ENCODE results near the gene NACA.

NACA gene

DNA sequence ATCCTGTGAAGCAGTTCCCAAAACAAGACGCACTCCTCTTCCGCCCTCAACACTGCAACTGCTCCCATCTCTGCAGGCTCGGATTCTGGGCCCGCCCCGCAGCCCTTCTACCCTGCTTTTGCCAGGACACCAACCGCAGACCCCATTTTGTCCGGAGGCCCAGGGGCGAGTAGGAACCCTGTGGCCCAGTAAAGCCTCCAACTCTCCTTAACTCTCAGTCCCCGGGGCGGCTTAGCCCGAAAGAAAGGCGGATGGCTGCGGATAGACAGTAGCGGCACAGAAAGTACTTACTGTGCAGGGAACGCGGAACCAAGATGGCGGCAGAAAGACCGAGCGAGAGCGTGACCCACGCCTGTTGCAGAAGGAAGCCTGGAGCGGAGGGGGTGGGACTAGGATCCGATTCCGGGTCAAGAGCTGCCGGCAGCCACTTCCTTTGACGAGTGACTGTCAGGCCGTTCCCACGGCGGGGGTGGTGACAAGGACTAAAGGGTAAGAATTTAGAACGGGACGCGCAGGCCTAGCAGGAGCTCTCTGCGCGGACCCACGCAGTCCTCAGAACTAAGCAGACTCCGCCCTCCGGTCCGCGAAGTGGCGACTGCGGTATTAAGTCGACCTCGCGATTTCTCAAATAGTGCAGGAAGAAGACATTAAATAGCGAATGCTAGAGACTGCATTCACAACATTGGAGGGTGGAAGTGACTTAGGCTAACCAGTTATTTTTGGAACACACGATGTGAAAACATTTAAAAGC is at the start of gene NACA:
TSS of gene NACA (minus strand) at position 328 of the 751 bp plus-strand sequence. CDS start 778 bp downstream, outside the sequence.
- Histone ChIP-seq H3K27me3 (ENCODE audit: low read depth, low read length) (no peaks in the 10 kb centered on the region), H3K36me3 (ENCODE audit: control insufficient read depth in 1 of 2, insufficient read depth in 2 of 2, low read length in 2 of 2) (peaks cover 7 to 10% of the 10 kb centered on the region in 2 donors), H3K27ac (ENCODE audit: low read length) (peak within 1 kb of the TSS; percentile 99), H3K4me1 (ENCODE audit: control insufficient read depth in 1 of 2, insufficient read depth in 2 of 2, low read length in 2 of 2) (peaks cover 32 to 39% of the 10 kb centered on the region in 2 donors), H3K4me3 (ENCODE audit: low read depth in 1 of 2, low read length in 2 of 2) (peak within 1 kb of the TSS; percentile 75 to 100), H3K9me3 (ENCODE audit: control insufficient read depth in 1 of 2, low read length in 2 of 2) (no peaks in the 10 kb centered on the region)

DNA sequence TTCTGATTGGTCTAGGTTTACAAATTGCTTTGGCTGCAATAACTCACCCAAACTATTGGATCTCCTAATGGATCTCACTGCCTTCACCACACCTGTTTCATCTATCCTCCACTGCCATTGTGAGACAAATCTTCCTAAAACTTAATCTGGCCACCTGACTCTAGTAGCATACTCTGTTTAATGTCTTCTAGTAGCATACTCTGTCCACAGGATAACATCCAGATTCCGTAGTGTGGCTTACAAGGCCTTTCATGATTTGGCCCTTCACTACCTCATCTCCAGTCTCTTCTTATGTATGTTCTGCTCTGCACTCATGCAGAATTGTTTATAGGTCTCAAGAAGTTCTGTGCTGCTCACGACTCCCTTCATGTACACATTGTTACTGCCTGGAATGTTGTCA is 48.0 kb upstream of the NACA start:
- no peak overlapping the region for H3K27ac ChIP-seq (ENCODE audit: low read length)
- H3K36me3 ChIP-seq (ENCODE audit: control insufficient read depth in 1 of 2, insufficient read depth in 2 of 2, low read length in 2 of 2) = no peaks in the 10 kb centered on the region
- H3K9me3 ChIP-seq (ENCODE audit: control insufficient read depth in 1 of 2, low read length in 2 of 2) = no peaks in the 10 kb centered on the region
- H3K4me1 ChIP-seq (ENCODE audit: control insufficient read depth in 1 of 2, insufficient read depth in 2 of 2, low read length in 2 of 2) = no peaks in the 10 kb centered on the region
- H3K27me3 ChIP-seq (ENCODE audit: low read depth, low read length) = no peaks in the 10 kb centered on the region
- no peak overlapping the region for H3K4me3 ChIP-seq (ENCODE audit: low read depth in 1 of 2, low read length in 2 of 2)

DNA sequence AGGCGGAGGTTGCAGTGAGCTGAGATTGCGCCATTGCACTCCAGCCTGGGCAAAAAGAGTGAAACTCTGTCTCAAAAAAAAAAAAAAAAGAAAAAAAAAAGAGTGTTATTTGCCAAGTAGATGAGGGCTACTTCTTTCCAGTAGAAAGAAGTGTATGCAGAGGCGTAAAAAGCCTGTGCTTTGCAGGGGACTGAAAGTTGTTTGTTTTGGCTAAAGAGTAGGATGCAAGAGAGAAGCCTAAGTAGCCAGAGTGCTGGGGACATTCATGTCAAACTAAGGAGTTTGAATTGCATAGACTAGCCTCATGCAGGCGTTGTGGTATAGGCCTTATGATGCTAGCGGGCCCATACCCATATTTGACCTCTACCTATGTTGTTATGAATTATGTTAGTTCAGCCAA is 47.5 kb upstream of the NACA start:
- Histone ChIP-seq H3K27me3 (ENCODE audit: low read depth, low read length) (no peaks in the 10 kb centered on the region), H3K4me3 (ENCODE audit: low read depth in 1 of 2, low read length in 2 of 2) (no peak overlapping the region), H3K27ac (ENCODE audit: low read length) (no peak overlapping the region), H3K36me3 (ENCODE audit: control insufficient read depth in 1 of 2, insufficient read depth in 2 of 2, low read length in 2 of 2) (no peaks in the 10 kb centered on the region), H3K4me1 (ENCODE audit: control insufficient read depth in 1 of 2, insufficient read depth in 2 of 2, low read length in 2 of 2) (no peaks in the 10 kb centered on the region), H3K9me3 (ENCODE audit: control insufficient read depth in 1 of 2, low read length in 2 of 2) (no peaks in the 10 kb centered on the region)

DNA sequence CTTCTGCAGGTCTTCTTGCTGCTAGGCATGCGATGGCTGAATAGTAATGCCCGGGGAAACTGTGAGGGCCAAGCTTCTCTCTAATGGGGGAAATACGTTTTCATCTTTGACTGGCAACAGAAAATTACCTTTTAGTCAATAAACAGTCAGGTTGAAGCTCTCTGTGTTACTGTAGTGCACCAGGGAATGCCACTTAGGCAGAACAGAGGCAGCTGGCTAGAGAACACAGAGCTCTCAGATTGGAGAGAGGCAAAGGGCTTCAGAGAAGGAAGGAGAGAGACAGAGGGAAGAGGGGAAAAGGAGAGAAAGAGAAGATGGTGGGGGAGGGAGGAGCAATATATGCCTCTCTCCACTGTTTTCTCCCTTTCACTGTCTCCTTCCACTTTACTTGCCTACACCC is 44.8 kb upstream of the NACA start:
- H3K4me3 ChIP-seq (ENCODE audit: low read depth in 1 of 2, low read length in 2 of 2) = no peak overlapping the region
- no peak overlapping the region for H3K27ac ChIP-seq (ENCODE audit: low read length)
- no peaks in the 10 kb centered on the region for H3K36me3 ChIP-seq (ENCODE audit: control insufficient read depth in 1 of 2, insufficient read depth in 2 of 2, low read length in 2 of 2)
- no peaks in the 10 kb centered on the region for H3K4me1 ChIP-seq (ENCODE audit: control insufficient read depth in 1 of 2, insufficient read depth in 2 of 2, low read length in 2 of 2)
- no peaks in the 10 kb centered on the region for H3K9me3 ChIP-seq (ENCODE audit: control insufficient read depth in 1 of 2, low read length in 2 of 2)
- no peaks in the 10 kb centered on the region for H3K27me3 ChIP-seq (ENCODE audit: low read depth, low read length)

DNA sequence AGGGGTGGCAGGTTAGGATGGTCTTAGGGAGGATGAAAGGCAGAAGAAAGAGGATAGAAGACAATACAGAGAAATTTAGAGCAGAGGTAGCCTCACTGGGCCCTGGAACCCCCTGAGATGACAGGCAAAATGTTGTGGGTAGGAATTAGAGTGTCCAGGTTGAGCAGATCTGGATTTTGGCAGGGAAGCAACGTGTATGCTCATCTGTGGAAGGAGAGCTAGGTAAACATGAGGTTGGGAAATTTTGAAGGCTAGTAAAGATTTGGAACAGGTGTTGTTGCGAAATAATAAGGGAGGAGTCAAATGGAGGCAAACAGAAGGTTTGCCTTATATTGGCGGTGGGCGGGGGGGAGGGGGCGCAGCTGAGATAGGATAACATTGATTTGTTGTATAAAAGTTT is 43.3 kb upstream of the NACA start:
- no peak overlapping the region for H3K27ac ChIP-seq (ENCODE audit: low read length)
- H3K36me3 ChIP-seq (ENCODE audit: control insufficient read depth in 1 of 2, insufficient read depth in 2 of 2, low read length in 2 of 2) = no peaks in the 10 kb centered on the region
- no peaks in the 10 kb centered on the region for H3K27me3 ChIP-seq (ENCODE audit: low read depth, low read length)

DNA sequence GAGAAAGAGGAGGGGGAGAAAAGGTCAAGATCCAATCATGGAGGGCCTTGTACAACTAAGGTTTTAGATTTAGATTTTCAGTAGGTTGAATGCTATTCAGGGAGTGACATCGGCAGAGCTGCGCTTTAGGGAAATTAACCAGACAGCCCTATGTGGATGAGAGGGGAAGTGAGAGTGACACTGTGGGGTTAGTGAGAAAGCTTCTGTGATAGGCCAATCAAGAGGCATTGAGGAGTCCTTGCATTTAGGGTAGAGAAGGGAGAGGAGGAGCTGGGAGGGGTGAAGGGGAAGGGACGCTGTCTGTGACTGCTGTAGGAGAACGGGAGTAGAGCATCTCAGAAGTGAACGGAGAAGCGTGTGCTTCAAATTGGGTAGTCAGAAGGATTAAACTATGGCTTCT is 41.4 kb upstream of the NACA start:
- Histone ChIP-seq H3K9me3 (ENCODE audit: control insufficient read depth in 1 of 2, low read length in 2 of 2) (no peaks in the 10 kb centered on the region), H3K4me3 (ENCODE audit: low read depth in 1 of 2, low read length in 2 of 2) (no peak overlapping the region), H3K27ac (ENCODE audit: low read length) (no peak overlapping the region), H3K4me1 (ENCODE audit: control insufficient read depth in 1 of 2, insufficient read depth in 2 of 2, low read length in 2 of 2) (no peaks in the 10 kb centered on the region), H3K36me3 (ENCODE audit: control insufficient read depth in 1 of 2, insufficient read depth in 2 of 2, low read length in 2 of 2) (no peaks in the 10 kb centered on the region), H3K27me3 (ENCODE audit: low read depth, low read length) (no peaks in the 10 kb centered on the region)

More for the DNA sequence above, 43.3 kb upstream of the NACA start:
- Histone ChIP-seq H3K9me3 (ENCODE audit: control insufficient read depth in 1 of 2, low read length in 2 of 2) (no peaks in the 10 kb centered on the region), H3K4me3 (ENCODE audit: low read depth in 1 of 2, low read length in 2 of 2) (no peak overlapping the region), H3K4me1 (ENCODE audit: control insufficient read depth in 1 of 2, insufficient read depth in 2 of 2, low read length in 2 of 2) (no peaks in the 10 kb centered on the region)

DNA sequence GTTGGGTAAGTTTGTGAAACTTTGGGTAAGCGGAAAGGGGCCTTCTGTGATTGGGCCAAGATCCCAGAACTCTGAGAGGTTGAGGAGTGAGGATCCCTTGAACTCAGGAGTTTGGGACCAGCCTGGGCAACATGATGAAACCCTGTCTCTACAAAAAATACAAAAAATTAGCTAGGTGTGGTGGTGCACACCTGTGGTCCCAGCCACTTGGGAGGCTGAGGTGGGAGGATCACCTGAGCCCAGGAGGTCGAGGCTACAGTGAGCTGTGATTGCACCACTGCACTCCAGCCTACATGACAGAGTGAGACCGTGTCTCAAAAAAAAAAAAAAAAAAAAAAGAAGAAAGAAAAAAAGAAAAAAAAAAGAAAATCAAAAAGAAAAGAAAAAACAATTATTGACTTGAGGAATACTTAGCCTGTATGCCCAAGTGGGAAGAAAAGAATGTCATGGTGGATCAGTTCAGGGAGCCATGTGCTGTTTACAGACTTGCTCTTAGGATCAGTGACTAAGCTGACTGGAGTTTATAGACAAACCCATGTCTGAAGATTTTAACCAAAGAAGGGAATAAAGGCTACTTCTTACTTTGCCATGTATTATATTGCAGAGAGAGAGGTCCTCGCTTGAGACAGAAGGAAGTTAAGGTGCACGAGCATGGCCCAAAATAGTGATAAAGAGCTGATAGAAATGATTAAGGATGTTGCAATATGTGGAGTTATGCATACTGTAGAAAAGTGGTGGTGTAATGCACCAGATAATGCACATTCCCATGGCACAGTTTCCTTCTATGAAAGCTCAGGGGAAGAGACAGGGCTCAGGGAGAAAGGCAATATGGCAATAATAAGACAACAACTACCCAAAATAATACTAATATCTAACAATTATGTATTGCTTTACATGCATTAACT is 38.9 kb upstream of the NACA start:
- Histone ChIP-seq H3K9me3 (ENCODE audit: control insufficient read depth in 1 of 2, low read length in 2 of 2) (peaks cover 0 to 3% of the 10 kb centered on the region in 2 donors), H3K4me3 (ENCODE audit: low read depth in 1 of 2, low read length in 2 of 2) (no peak overlapping the region), H3K36me3 (ENCODE audit: control insufficient read depth in 1 of 2, insufficient read depth in 2 of 2, low read length in 2 of 2) (no peaks in the 10 kb centered on the region), H3K27me3 (ENCODE audit: low read depth, low read length) (no peaks in the 10 kb centered on the region), H3K27ac (ENCODE audit: low read length) (no peak overlapping the region), H3K4me1 (ENCODE audit: control insufficient read depth in 1 of 2, insufficient read depth in 2 of 2, low read length in 2 of 2) (no peaks in the 10 kb centered on the region)

DNA sequence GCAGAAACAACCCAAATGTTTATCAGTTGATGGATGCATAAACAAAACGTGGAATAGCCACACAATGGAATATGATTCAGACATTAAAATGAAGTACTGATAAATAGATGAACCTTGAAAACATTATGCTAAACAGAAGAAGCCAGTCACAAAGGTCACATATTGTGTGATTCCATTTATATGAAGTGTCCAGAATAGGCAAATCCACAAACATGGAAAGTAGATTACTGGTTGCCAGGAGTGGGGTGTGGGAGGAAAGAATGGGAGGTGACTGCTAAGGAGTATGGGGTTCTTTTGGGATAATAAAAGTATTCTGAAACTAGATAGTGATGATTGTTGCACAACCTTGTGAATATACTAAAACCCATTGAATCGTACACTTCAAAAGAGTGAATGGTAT is 36.7 kb upstream of the NACA start:
- no peaks in the 10 kb centered on the region for H3K4me1 ChIP-seq (ENCODE audit: control insufficient read depth in 1 of 2, insufficient read depth in 2 of 2, low read length in 2 of 2)
- no peaks in the 10 kb centered on the region for H3K36me3 ChIP-seq (ENCODE audit: control insufficient read depth in 1 of 2, insufficient read depth in 2 of 2, low read length in 2 of 2)
- no peak overlapping the region for H3K4me3 ChIP-seq (ENCODE audit: low read depth in 1 of 2, low read length in 2 of 2)
- peaks cover 0 to 4% of the 10 kb centered on the region in 2 donors for H3K9me3 ChIP-seq (ENCODE audit: control insufficient read depth in 1 of 2, low read length in 2 of 2)
- H3K27ac ChIP-seq (ENCODE audit: low read length) = no peak overlapping the region
- H3K27me3 ChIP-seq (ENCODE audit: low read depth, low read length) = no peaks in the 10 kb centered on the region

DNA sequence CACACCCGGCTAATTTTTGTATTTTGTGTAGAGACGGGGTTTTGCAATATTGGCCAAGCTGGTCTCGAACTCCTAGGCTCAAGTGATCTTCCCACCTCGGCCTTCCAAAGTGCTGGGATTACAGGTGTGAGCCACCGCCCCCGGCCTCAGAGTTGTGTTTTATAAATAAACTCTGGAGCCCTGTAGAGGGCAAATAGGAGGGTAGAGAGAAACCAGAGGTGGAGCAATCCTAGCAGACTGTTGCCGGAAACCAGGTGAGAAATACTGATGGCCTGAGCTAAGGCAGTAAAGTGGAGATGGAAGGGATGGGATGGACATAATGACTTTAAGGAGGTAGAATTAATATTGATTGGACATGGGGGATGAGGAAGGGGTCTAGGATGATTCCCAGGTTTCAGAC is 35.4 kb upstream of the NACA start:
- Histone ChIP-seq H3K9me3 (ENCODE audit: control insufficient read depth in 1 of 2, low read length in 2 of 2) (peaks cover 0 to 4% of the 10 kb centered on the region in 2 donors), H3K27ac (ENCODE audit: low read length) (no peak overlapping the region), H3K4me1 (ENCODE audit: control insufficient read depth in 1 of 2, insufficient read depth in 2 of 2, low read length in 2 of 2) (no peaks in the 10 kb centered on the region), H3K27me3 (ENCODE audit: low read depth, low read length) (no peaks in the 10 kb centered on the region), H3K36me3 (ENCODE audit: control insufficient read depth in 1 of 2, insufficient read depth in 2 of 2, low read length in 2 of 2) (no peaks in the 10 kb centered on the region), H3K4me3 (ENCODE audit: low read depth in 1 of 2, low read length in 2 of 2) (no peak overlapping the region)

DNA sequence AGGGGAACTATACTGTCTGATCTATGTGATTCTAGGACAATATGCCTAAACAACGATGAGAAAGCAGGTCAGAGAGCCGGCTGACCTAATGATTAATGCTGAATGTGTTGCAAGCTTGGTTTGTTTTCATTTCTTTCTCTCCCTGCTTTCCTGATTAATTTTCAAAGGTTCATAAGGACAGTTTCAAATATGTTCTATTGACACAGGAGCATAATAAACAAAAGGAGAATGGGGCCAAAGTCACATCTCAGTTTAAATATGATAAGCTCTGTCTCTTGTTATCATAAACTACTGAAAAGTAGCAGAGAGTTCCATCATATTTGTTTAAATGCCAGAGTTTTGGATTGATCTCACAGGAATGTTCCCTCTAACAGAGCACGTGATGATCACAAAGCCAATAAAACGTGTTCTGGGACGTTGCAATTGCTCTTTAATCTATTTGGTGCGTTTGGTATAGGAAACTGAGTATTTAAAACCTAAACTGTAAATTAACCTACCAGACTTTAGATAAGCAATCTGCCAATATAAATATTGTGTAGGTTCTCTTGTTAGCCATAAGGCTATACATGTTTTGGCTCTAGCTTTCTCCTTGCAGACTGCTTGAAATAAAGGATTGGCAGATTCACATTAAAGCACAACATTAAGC is 34.3 kb upstream of the NACA start:
- no peaks in the 10 kb centered on the region for H3K36me3 ChIP-seq (ENCODE audit: control insufficient read depth in 1 of 2, insufficient read depth in 2 of 2, low read length in 2 of 2)

DNA sequence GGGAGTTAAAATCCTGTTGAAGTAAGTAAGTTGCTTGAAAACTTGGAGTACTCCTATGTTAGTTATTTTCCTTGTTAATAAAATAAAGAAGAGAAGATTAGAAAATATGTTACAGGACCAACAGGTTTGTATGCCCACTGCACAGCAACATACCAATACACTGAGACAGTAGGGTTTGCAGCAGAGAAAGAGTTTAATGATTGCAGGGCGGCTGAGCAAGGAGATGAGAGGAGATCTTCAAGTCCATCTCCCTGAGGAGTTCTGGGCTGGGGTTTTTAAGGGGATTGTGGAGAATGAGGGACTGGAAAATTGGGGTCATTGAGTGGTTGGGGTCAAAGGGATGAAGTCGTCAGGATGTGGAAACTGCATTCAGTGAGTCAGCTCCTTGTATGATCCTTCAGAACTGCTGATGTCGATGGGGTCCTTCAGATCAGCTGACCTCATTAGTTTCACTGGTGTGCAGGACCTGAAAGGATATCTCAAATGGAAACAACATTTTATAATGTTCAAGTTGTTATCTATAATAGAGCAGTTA is 33.7 kb upstream of the NACA start:
- Histone ChIP-seq H3K27ac (ENCODE audit: low read length) (no peak overlapping the region), H3K27me3 (ENCODE audit: low read depth, low read length) (no peaks in the 10 kb centered on the region), H3K4me1 (ENCODE audit: control insufficient read depth in 1 of 2, insufficient read depth in 2 of 2, low read length in 2 of 2) (no peaks in the 10 kb centered on the region), H3K9me3 (ENCODE audit: control insufficient read depth in 1 of 2, low read length in 2 of 2) (peaks cover 0 to 4% of the 10 kb centered on the region in 2 donors), H3K4me3 (ENCODE audit: low read depth in 1 of 2, low read length in 2 of 2) (no peak overlapping the region), H3K36me3 (ENCODE audit: control insufficient read depth in 1 of 2, insufficient read depth in 2 of 2, low read length in 2 of 2) (no peaks in the 10 kb centered on the region)

More for the DNA sequence above, 34.3 kb upstream of the NACA start:
- Histone ChIP-seq H3K27me3 (ENCODE audit: low read depth, low read length) (no peaks in the 10 kb centered on the region), H3K4me1 (ENCODE audit: control insufficient read depth in 1 of 2, insufficient read depth in 2 of 2, low read length in 2 of 2) (no peaks in the 10 kb centered on the region), H3K27ac (ENCODE audit: low read length) (no peak overlapping the region), H3K9me3 (ENCODE audit: control insufficient read depth in 1 of 2, low read length in 2 of 2) (peaks cover 0 to 4% of the 10 kb centered on the region in 2 donors), H3K4me3 (ENCODE audit: low read depth in 1 of 2, low read length in 2 of 2) (no peak overlapping the region)

All from muscle layer of duodenum (tissue), 2 donors.